Common myeloid progenitor, CD34-positive (primary cell): ENCODE measurements around the gene CCNL2.

Source experiments
- CTCF ChIA-PET: fragments of 350-600 bp; sonication (Branson Sonifier 250); formaldehyde crosslinking; loops from one replicate; lab custom pipeline; 2021; ENCODE audit warnings: antibody characterized with exemption; lab: Charles Lee
- POLR2A ChIA-PET: fragments of 350-600 bp; sonication (Branson Sonifier 250); formaldehyde crosslinking; loops from one replicate; lab custom pipeline; 2021; ENCODE audit warnings: antibody characterized with exemption; lab: Charles Lee
- DNase-seq, 3 donors: peaks; one replicate each; pipeline versions ENCODE4 v3.0.0 to v3.0.0-alpha.2; 2013
- H3K27ac ChIP-seq, 2 experiments: 1 replicate in 1 of 2; 2 replicates in 1 of 2; pipeline ENCODE4 v1.7.0; 2013; ENCODE audit warnings: inconsistent platforms in 2 of 2, low read length in 2 of 2, mild to moderate bottlenecking in 2 of 2, low read depth in 1 of 2, moderate library complexity in 1 of 2; ENCODE audit not compliant: severe bottlenecking in 2 of 2, insufficient read depth in 1 of 2, poor library complexity in 1 of 2
- H3K27me3 ChIP-seq, 5 experiments: replicated peaks in 2 of 5; 1 replicate in 3 of 5; 2 replicates in 2 of 5; pipeline versions ENCODE4 v1.6.1 to v1.7.0; 2013; ENCODE audit warnings: low read length in 4 of 5, mild to moderate bottlenecking in 2 of 5, moderate library complexity in 2 of 5, inconsistent platforms in 1 of 5; ENCODE audit not compliant: insufficient read depth in 5 of 5, control insufficient read depth in 4 of 5
- H3K36me3 ChIP-seq, 4 experiments: 1 replicate in 2 of 4; 2 replicates in 2 of 4; pipeline versions ENCODE4 v1.6.1 to v1.7.0; 2013; ENCODE audit warnings: low read length in 3 of 4, control low read depth in 1 of 4, mild to moderate bottlenecking in 1 of 4; ENCODE audit not compliant: control insufficient read depth in 4 of 4, insufficient read depth in 4 of 4
- H3K4me1 ChIP-seq, 4 experiments: 1 replicate in 3 of 4; 2 replicates in 1 of 4; pipeline versions ENCODE4 v1.6.1 to v1.7.1; 2013; ENCODE audit warnings: low read length in 3 of 4, mild to moderate bottlenecking in 3 of 4, control low read depth in 1 of 4, inconsistent platforms in 1 of 4, moderate library complexity in 1 of 4; ENCODE audit not compliant: control insufficient read depth in 4 of 4, insufficient read depth in 4 of 4; ENCODE audit errors: control extremely low read depth in 1 of 4
- H3K4me3 ChIP-seq, 7 experiments: 1 replicate in 4 of 7; 2 replicates in 3 of 7; pipeline versions ENCODE4 v1.5.1 to v1.7.0; 2013; ENCODE audit warnings: mild to moderate bottlenecking in 7 of 7, low read length in 6 of 7, moderate library complexity in 6 of 7, inconsistent platforms in 2 of 7, low read depth in 2 of 7, control low read depth in 1 of 7; ENCODE audit not compliant: insufficient read depth in 4 of 7, control insufficient read depth in 1 of 7; ENCODE audit errors: extremely low read depth in 1 of 7
- H3K9me3 ChIP-seq, 5 experiments: 1 replicate in 4 of 5; 2 replicates in 1 of 5; pipeline versions ENCODE4 v1.6.1 to v1.7.1; 2013; ENCODE audit warnings: low read length in 4 of 5, mild to moderate bottlenecking in 2 of 5, inconsistent platforms in 1 of 5, low read depth in 1 of 5, moderate library complexity in 1 of 5; ENCODE audit not compliant: control insufficient read depth in 4 of 5, insufficient read depth in 2 of 5; ENCODE audit errors: control extremely low read depth in 1 of 5
- WGBS: methylation state at CpG from one replicate; pipeline ENCODE4 v1.1.5; 2013; ENCODE audit not compliant: insufficient coverage; 5-methylcytosine and 5-hydroxymethylcytosine counted together

The CCNL2 gene

DNA sequence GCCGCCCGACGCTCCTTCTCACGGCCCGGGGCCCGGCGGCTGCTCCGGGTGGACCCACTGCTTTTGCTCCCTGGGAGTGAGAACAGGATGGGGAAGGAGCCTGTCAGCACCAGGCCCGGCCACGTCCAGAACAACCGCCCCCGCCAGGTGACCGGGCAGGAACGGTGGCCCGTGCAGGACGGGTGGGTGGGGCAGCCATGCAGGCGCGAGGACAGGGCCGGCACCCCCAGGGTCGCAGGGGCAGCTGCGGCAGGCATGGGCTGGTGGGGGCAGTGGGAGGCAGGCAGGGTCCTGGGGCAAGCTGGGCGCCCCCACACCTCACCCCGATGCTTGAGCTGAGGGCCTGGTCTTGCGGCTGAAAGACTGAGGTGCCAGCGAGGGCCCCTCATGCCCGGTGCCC lies 62.7 kb downstream of the CCNL2 start:
- ChIA-PET CTCF (interaction anchor here (1.0 kb wide), 1 partner anchor 35 kb away, joined by 3 read pairs; no protein-coding TSS in a partner anchor), POLR2A (interaction anchor here (0.6 to 0.8 kb wide), 3 partner anchors 9 to 331 kb away, joined by 3 read pairs; no protein-coding TSS in a partner anchor)
- H3K27me3 ChIP-seq: no peaks in the 10 kb centered on the region
- H3K36me3 ChIP-seq: peaks cover 5 to 41% (median 21%) of the 10 kb centered on the region in 4 experiments
- no peaks in the 10 kb centered on the region for H3K4me1 ChIP-seq
- no peak overlapping the region for H3K27ac ChIP-seq
- WGBS: 98% methylated on average over 23 of the region's 26 CpGs
- no peak for DNase-seq
- no peaks in the 10 kb centered on the region for H3K9me3 ChIP-seq
- H3K4me3 ChIP-seq: no peak overlapping the region

DNA sequence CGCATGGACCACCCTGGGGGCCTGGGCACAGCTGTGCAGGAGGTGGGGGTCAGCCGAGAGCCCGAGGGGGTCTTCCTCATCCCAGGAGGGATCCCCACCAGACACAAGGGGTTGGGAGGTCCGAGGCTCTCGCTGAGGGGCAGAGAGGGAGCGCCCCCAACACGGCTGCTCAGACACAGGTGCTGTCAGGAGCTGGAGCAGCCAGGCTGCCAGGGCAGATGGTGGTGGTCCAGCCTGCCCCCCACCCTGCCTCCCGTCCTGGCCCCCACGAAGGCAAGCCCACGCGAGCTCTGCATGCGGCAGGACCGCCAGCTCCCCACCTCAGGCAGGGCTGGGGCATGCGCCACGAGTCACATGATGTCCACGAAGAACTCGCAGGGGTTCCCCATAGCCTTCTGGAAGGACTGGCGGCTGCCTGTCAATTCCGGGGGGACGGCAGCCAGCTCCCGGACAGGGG lies 63.3 kb downstream of the CCNL2 start:
- H3K27ac ChIP-seq: no peak overlapping the region
- no peak overlapping the region for H3K4me3 ChIP-seq
- H3K27me3 ChIP-seq: no peaks in the 10 kb centered on the region
- H3K36me3 ChIP-seq: peaks cover 2 to 35% (median 16%) of the 10 kb centered on the region in 4 experiments
- H3K4me1 ChIP-seq: no peaks in the 10 kb centered on the region
- POLR2A ChIA-PET: interaction anchor here (0.6 kb wide), 1 partner anchor 331 kb away, joined by 3 read pairs; no protein-coding TSS in a partner anchor
- DNase-seq: no peak
- no peaks in the 10 kb centered on the region for H3K9me3 ChIP-seq
- CTCF ChIA-PET: interaction anchor here (1.0 to 1.4 kb wide), 3 partner anchors 36 to 105 kb away, joined by 3 to 4 read pairs (median 3); partner anchors contain the start of gene SCNN1D
- WGBS: 93% methylated on average over 17 of the region's 21 CpGs
